OCI-LY3 (cell line): ENCODE data around the gene IL9.

Experiments
- CTCF ChIP-seq: fragments of 200-600, 300-600 bp; sonication (generic); IDR thresholded peaks from 2 replicates; pipeline ENCODE4 v1.5.1; 2014; ENCODE audit warnings: antibody characterized with exemption, low read length, low read depth
- EZH2phosphoT487 ChIP-seq: fragments of 200-600 bp; shearing (Covaris generic); IDR thresholded peaks from 2 replicates; pipeline ENCODE4 v1.6.1; 2018; ENCODE audit warnings: antibody characterized with exemption, mixed run types, low read depth

- TF ChIP-seq CTCF (no peak), EZH2phosphoT487 (no peak)
These were observed 27.0 kb downstream of the IL9 start for GRCh38 chr5:135868681-135869080.
